Measurements from ENCODE around the gene MPDZ. TPM values are rescaled to one million over a fixed set of nuclear protein-coding genes. Genes with fewer than 3 reads are reported as not detected.

MPDZ gene, protein sequence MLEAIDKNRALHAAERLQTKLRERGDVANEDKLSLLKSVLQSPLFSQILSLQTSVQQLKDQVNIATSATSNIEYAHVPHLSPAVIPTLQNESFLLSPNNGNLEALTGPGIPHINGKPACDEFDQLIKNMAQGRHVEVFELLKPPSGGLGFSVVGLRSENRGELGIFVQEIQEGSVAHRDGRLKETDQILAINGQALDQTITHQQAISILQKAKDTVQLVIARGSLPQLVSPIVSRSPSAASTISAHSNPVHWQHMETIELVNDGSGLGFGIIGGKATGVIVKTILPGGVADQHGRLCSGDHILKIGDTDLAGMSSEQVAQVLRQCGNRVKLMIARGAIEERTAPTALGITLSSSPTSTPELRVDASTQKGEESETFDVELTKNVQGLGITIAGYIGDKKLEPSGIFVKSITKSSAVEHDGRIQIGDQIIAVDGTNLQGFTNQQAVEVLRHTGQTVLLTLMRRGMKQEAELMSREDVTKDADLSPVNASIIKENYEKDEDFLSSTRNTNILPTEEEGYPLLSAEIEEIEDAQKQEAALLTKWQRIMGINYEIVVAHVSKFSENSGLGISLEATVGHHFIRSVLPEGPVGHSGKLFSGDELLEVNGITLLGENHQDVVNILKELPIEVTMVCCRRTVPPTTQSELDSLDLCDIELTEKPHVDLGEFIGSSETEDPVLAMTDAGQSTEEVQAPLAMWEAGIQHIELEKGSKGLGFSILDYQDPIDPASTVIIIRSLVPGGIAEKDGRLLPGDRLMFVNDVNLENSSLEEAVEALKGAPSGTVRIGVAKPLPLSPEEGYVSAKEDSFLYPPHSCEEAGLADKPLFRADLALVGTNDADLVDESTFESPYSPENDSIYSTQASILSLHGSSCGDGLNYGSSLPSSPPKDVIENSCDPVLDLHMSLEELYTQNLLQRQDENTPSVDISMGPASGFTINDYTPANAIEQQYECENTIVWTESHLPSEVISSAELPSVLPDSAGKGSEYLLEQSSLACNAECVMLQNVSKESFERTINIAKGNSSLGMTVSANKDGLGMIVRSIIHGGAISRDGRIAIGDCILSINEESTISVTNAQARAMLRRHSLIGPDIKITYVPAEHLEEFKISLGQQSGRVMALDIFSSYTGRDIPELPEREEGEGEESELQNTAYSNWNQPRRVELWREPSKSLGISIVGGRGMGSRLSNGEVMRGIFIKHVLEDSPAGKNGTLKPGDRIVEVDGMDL (N-terminal part only)
- total RNA-seq = 57.9 and 96.3 TPM in 2 replicates

DNA sequence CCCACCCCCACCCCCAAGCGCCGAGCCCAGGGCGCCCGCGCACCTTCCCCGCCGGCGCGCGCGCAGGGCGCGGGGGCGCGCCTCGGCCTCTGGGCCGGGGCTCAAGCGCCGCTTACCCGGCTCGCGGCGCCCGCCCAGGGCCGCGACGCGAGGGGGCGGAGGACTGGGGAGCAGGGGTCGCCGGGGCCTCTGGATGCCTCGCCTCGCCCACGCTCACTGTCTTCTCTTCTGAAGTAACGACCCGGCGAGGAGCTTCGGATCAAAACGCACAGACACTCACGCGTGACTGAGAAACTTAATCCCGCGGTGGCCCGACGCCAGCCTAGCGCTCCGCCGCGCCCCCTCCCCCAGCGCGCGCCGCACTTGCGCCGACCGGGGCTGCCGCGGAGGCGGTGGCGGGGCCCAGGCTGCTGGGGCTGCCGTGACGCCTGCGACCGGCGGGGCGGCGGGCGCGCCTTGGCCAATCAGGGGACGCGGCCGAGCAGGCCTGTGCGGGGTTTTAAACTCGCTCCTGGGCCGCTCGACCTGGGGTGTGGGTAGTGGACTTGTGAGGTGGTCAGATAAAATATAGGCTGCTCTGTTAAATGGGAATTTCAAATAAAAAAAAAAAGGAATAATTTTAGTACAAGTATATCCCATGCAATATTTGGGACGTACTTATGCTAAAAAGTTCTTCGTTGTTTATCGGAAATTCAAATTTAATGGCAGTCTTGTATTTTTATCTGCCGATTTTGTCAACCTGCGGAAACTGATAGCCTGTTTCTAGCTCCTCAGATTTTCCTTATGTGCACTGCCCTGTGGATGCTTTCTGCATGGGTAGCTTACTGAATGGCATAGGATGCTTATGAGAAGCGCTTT, at the start of gene MPDZ:
Gene MPDZ, minus strand, starts transcription at position 409 of the 858 bp plus-strand sequence. CDS start 29,377 bp downstream, outside the sequence.

